Suprapubic skin (tissue), 4 donors: ENCODE results near the gene MCOLN1. TPM values are rescaled to one million over a fixed set of nuclear protein-coding genes. Genes with fewer than 3 reads are reported as not detected.

Source experiments
- DNase-seq, 2 donors: peaks; one replicate each; pipeline ENCODE4 v3.0.0-alpha.2; 2019; ENCODE audit warnings: low spot score in 2 of 2
- H3K27ac ChIP-seq: fragments of 200-600 bp; sonication (generic); one replicate; pipeline ENCODE4 v1.5.1; 2019
- H3K27me3 ChIP-seq: fragments of 200-600 bp; sonication (generic); one replicate; pipeline ENCODE4 v1.5.1; 2019
- H3K36me3 ChIP-seq: fragments of 200-600 bp; sonication (generic); one replicate; pipeline ENCODE4 v1.5.1; 2019
- H3K4me1 ChIP-seq: fragments of 200-600 bp; sonication (generic); one replicate; pipeline ENCODE4 v1.5.1; 2019
- H3K4me3 ChIP-seq: fragments of 200-600 bp; sonication (generic); one replicate; pipeline ENCODE4 v1.5.1; 2019; ENCODE audit warnings: mild to moderate bottlenecking
- H3K9me3 ChIP-seq: fragments of 200-600 bp; sonication (generic); one replicate; pipeline ENCODE4 v1.5.1; 2019
- CTCF ChIP-seq, 2 donors: fragments of 200-600 bp in 1 of 2; fragments of 450-650 bp in 1 of 2; sonication (generic) in 1 of 2; IDR thresholded peaks; one replicate each; pipeline ENCODE4 v1.5.1; 2016 to 2019; ENCODE audit warnings: antibody characterized with exemption in 2 of 2, mild to moderate bottlenecking in 1 of 2, moderate library complexity in 1 of 2
- EP300 ChIP-seq: sonication (generic); formaldehyde crosslinking; IDR thresholded peaks from one replicate; pipeline ENCODE4 v1.6.1; 2017; ENCODE audit warnings: antibody characterized with exemption
- POLR2A ChIP-seq, 2 donors: fragments of 450-650 bp; IDR thresholded peaks; one replicate each; pipeline ENCODE4 v1.6.1; 2017; ENCODE audit warnings: antibody characterized with exemption in 2 of 2, mild to moderate bottlenecking in 2 of 2, moderate library complexity in 2 of 2
- POLR2AphosphoS5 ChIP-seq, 3 donors: sonication (generic); formaldehyde crosslinking; IDR thresholded peaks; one replicate each; pipeline ENCODE4 v1.6.1; 2017; ENCODE audit warnings: antibody characterized with exemption in 3 of 3
- WGBS: methylation state at CpG from one replicate; pipeline ENCODE4 v1.1.5; 2018; 5-methylcytosine and 5-hydroxymethylcytosine counted together
- total RNA-seq, 4 donors: library from RNA; depleted of rRNA; stranded (reverse); fragments of >200 nt; gene quantifications; one replicate each; pipeline ENCODE4 v1.1.0, GENCODE V29; 2016

The MCOLN1 gene
- total RNA-seq, 4 donors from 2014 or later: 15.9 to 43.6 (median 29.5) TPM

DNA sequence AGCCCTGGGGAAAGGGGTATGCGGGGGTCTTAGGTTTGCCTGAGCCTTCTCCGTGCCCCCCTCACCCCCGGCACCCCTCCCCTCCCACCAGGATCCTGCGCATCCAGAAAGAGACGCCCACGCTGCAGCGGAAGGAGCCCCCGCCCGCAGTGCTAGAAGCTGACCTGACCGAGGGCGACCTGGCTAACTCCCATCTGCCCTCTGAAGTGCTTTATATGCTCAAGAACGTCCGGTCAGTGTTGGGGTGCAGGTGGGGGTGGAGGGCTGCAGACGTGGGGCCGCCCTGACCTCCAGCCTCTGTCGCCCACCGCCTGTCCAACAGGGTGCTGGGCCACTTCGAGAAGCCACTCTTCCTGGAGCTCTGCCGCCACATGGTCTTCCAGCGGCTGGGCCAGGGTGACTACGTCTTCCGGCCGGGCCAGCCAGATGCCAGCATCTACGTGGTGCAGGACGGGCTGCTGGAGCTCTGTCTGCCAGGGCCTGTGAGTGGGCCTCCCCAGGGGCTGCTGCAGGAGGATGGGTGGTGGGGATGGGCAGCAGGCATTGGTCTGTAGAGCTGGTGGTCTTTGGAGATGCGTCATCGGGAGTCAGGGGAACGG is 17.5 kb downstream of the MCOLN1 start:
- no peaks in the 10 kb centered on the region for H3K9me3 ChIP-seq
- no peak overlapping the region for H3K4me3 ChIP-seq
- peaks cover 63% of the 10 kb centered on the region for H3K36me3 ChIP-seq
- no peak overlapping the region for H3K27ac ChIP-seq
- H3K27me3 ChIP-seq: no peaks in the 10 kb centered on the region
- H3K4me1 ChIP-seq: peaks cover 12% of the 10 kb centered on the region
- DNase-seq: no peak
- 97% methylated on average over 20 of the region's 28 CpGs for WGBS
- TF ChIP-seq POLR2AphosphoS5 (IDR thresholded peaks at IDR 0.05): no peak
- no peak for TF ChIP-seq CTCF (IDR thresholded peaks at IDR 0.05)
- no peak for TF ChIP-seq EP300
- no peak for TF ChIP-seq POLR2A (IDR thresholded peaks at IDR 0.05)

DNA sequence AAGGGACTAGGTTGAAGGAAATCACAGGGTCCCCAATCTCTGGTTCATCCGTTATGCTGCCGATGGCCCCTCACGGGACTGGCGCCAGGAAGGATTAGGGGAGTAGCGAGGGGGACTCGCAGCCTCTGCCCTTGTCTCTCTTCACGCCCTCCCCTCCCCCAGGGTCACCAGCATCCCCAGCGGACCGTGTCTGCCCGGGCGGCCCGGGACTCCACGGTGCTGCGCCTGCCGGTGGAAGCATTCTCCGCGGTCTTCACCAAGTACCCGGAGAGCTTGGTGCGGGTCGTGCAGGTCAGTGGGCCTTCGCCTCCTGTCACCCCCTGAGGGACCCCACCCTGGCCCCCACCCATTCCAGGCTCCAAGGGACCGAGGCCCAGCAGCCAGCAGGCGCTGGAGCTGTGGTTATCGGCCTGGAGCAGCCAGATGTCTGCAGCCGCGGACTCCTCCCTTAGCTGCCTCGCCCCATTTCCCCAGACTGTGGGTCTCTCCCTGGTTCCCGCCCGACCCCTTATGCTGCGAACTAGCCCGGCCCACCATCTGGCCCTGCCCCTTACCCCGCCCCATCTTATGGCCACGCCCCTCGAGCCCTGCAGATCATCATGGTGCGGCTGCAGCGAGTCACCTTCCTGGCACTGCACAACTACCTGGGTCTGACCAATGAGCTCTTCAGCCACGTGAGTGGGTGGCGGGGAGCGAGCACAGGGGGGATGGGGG is 18.5 kb downstream of the MCOLN1 start:
- Histone ChIP-seq H3K36me3 (peaks cover 69% of the 10 kb centered on the region), H3K4me1 (peaks cover 7% of the 10 kb centered on the region), H3K27me3 (no peaks in the 10 kb centered on the region), H3K9me3 (no peaks in the 10 kb centered on the region), H3K4me3 (no peak overlapping the region), H3K27ac (no peak overlapping the region)
- WGBS: 85% methylated on average over 30 of the region's 39 CpGs
- DNase-seq: no peak
- TF ChIP-seq POLR2AphosphoS5 (IDR thresholded peaks at IDR 0.05) (no peak), POLR2A (IDR thresholded peaks at IDR 0.05) (no peak), EP300 (no peak), CTCF (IDR thresholded peaks at IDR 0.05) (no peak)

DNA sequence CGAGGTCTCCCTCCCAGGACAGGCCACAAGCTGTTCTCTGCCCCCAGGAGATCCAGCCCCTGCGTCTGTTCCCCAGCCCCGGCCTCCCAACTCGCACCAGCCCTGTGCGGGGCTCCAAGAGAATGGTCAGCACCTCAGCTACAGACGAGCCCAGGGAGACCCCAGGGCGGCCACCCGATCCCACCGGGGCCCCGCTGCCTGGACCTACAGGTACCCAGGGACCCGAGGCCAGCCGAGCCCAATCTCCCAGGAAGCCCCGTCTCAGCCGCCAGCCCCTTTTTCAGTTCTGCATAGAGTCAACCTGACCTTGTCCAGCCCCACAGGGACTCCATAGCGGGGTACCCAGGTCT is 19.0 kb downstream of the MCOLN1 start:
- peaks cover 72% of the 10 kb centered on the region for H3K36me3 ChIP-seq
- peaks cover 1% of the 10 kb centered on the region for H3K4me1 ChIP-seq
- H3K27me3 ChIP-seq: no peaks in the 10 kb centered on the region
- 95% methylated on average over 4 of the region's 15 CpGs for WGBS
- TF ChIP-seq POLR2AphosphoS5 (IDR thresholded peaks at IDR 0.05) (no peak), POLR2A (IDR thresholded peaks at IDR 0.05) (no peak)
- H3K4me3 ChIP-seq: no peak overlapping the region
- no peak overlapping the region for H3K27ac ChIP-seq
- no peaks in the 10 kb centered on the region for H3K9me3 ChIP-seq
- DNase-seq: no peak

DNA sequence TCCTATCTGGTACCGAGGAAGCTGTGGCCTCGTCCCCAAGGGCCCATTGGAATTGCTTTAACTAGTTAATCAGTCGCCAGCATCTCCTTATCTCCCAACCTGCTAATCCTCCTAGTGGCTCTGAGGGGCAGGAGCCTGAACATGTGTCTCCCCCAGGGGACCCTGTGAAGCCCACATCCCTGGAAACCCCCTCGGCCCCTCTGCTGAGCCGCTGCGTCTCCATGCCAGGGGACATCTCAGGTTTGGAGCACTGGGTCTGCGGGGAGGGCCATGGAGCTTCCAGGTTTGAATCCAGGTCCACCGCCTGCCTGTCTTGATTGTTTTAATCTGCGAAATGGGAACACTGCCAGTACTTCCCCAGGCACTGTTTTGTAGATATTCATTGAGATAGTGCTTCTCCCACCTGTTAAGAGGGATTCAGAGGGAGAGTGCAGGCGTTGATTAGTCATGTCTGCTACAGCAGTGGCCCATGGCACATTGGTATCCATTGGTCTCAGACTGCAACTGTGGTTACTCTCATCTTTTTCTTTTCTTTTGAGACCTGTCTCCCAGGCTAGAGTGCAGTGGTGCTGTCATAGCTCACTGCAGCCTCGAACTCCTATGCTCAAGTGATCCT is 19.5 kb downstream of the MCOLN1 start:
- Histone ChIP-seq H3K4me1 (no peaks in the 10 kb centered on the region), H3K36me3 (peaks cover 75% of the 10 kb centered on the region), H3K4me3 (no peak overlapping the region), H3K9me3 (no peaks in the 10 kb centered on the region), H3K27me3 (no peaks in the 10 kb centered on the region), H3K27ac (no peak overlapping the region)
- no peak for DNase-seq
- WGBS: 89% methylated on average over 3 of the region's 11 CpGs
- TF ChIP-seq EP300: no peak
- TF ChIP-seq CTCF (IDR thresholded peaks at IDR 0.05): no peak
- no peak for TF ChIP-seq POLR2AphosphoS5 (IDR thresholded peaks at IDR 0.05)
- TF ChIP-seq POLR2A (IDR thresholded peaks at IDR 0.05): no peak

GRCh38 chr19:7542556-7543348 is 20.3 kb downstream of the MCOLN1 start:
- no peak for DNase-seq
- Histone ChIP-seq H3K9me3 (no peaks in the 10 kb centered on the region), H3K4me3 (no peak overlapping the region), H3K27me3 (no peaks in the 10 kb centered on the region), H3K36me3 (peaks cover 67% of the 10 kb centered on the region), H3K27ac (no peak overlapping the region), H3K4me1 (no peaks in the 10 kb centered on the region)
- WGBS: 100% methylated on average over 11 of the region's 24 CpGs
- no peak for TF ChIP-seq POLR2A (IDR thresholded peaks at IDR 0.05)
- TF ChIP-seq CTCF (IDR thresholded peaks at IDR 0.05): no peak
- TF ChIP-seq POLR2AphosphoS5 (IDR thresholded peaks at IDR 0.05): no peak
- TF ChIP-seq EP300: no peak
